HG03039 (cell line): ENCODE measurements around the gene CGB3.

ENCODE experiments used
- ATAC-seq: cut with Tn5 transposase; IDR thresholded peaks from one replicate; pipeline ENCODE4 v1.9.1; 2021; ENCODE audit warnings: mild to moderate bottlenecking, moderate library complexity; ENCODE audit not compliant: unreplicated experiment

The CGB3 gene

GRCh38 chr19:49017041-49017665 is 7.0 kb downstream of the CGB3 start, which contains the start of gene LHB:
LHB (minus strand) TSS chr19:49017091; CDS start chr19:49017081, 10 bp downstream.
- ATAC-seq: no peak

GRCh38 chr19:49016067-49016839 is 7.9 kb downstream of the CGB3 start:
- no peak for ATAC-seq

- no peak for ATAC-seq
Observed at GRCh38 chr19:49014870-49015255, 9.3 kb downstream of the CGB3 start.

GRCh38 chr19:49014123-49014869 is 9.8 kb downstream of the CGB3 start:
- no peak for ATAC-seq

GRCh38 chr19:49011194-49011593 is 12.9 kb downstream of the CGB3 start:
- ATAC-seq: no peak

GRCh38 chr19:49010453-49010852 is 13.7 kb downstream of the CGB3 start:
- no peak for ATAC-seq

GRCh38 chr19:49009828-49010227 is 14.3 kb downstream of the CGB3 start:
- ATAC-seq: no peak

GRCh38 chr19:49006905-49007304 is 17.2 kb downstream of the CGB3 start:
- ATAC-seq: no peak

- ATAC-seq: no peak
Observed at GRCh38 chr19:49004964-49005614, 19.0 kb downstream of the CGB3 start.

- no peak for ATAC-seq
Observed at GRCh38 chr19:49004133-49004532, 20.0 kb downstream of the CGB3 start.

- no peak for ATAC-seq
Observed at GRCh38 chr19:48999481-49000325, 24.4 kb downstream of the CGB3 start.

GRCh38 chr19:48997972-48998371 is 26.2 kb downstream of the CGB3 start:
- ATAC-seq: no peak

- ATAC-seq: no peak
Observed at GRCh38 chr19:48994035-48994386, 30.1 kb downstream of the CGB3 start.

- ATAC-seq: peak; percentile 81
Observed at GRCh38 chr19:48993175-48994034, 30.7 kb downstream of the CGB3 start, which contains the start of the genes GYS1 and RUVBL2. GYS1 (minus strand) TSS chr19:48993309; CDS start chr19:48993112, 197 bp downstream. RUVBL2 (plus strand) TSS chr19:48993887; CDS start chr19:48993912, 25 bp downstream.

- no peak for ATAC-seq
Observed at GRCh38 chr19:48992581-48993174, 31.5 kb downstream of the CGB3 start.

- no peak for ATAC-seq
Observed at GRCh38 chr19:48991873-48992580, 32.1 kb downstream of the CGB3 start.

- no peak for ATAC-seq
Observed at GRCh38 chr19:48991011-48991609, 33.0 kb downstream of the CGB3 start.

GRCh38 chr19:48990400-48990799 is 33.7 kb downstream of the CGB3 start:
- no peak for ATAC-seq
